ENCODE results near the gene SYNE2.
"Not testable (repeated sequence)": the region's sequence is repeated elsewhere in the genome, so short reads cannot be mapped to it uniquely, and the experiment has no call there.

The SYNE2 gene

GRCh38 chr14:64117671-64118402 lies 265.0 kb downstream of the SYNE2 start:
- in situ Hi-C loops (cut with MboI; ENCODE audit: low sequenced_read_pairs) = no loop called here

- in situ Hi-C loops (cut with MboI; ENCODE audit: low sequenced_read_pairs) = not testable (repeated sequence)
These were observed 265.6 kb downstream of the SYNE2 start for GRCh38 chr14:64118403-64118742.

GRCh38 chr14:64118892-64119291 lies 266.1 kb downstream of the SYNE2 start:
- in situ Hi-C loops (cut with MboI; ENCODE audit: low sequenced_read_pairs) = no loop called here

- in situ Hi-C loops (cut with MboI; ENCODE audit: low sequenced_read_pairs) = no loop called here
These were observed 266.7 kb downstream of the SYNE2 start for GRCh38 chr14:64119500-64119899.

- in situ Hi-C loops (cut with MboI; ENCODE audit: low sequenced_read_pairs) = no loop called here
These were observed 267.2 kb downstream of the SYNE2 start for GRCh38 chr14:64119980-64120379.

- in situ Hi-C loops (cut with MboI; ENCODE audit: low sequenced_read_pairs) = no loop called here
These were observed 270.5 kb downstream of the SYNE2 start for GRCh38 chr14:64123241-64123822.

GRCh38 chr14:64125270-64125669 lies 272.5 kb downstream of the SYNE2 start:
- in situ Hi-C loops (cut with MboI; ENCODE audit: low sequenced_read_pairs) = no loop called here

GRCh38 chr14:64126548-64126947 lies 273.7 kb downstream of the SYNE2 start:
- in situ Hi-C loops (cut with MboI; ENCODE audit: low sequenced_read_pairs) = no loop called here

GRCh38 chr14:64137657-64138290 lies 285.0 kb downstream of the SYNE2 start:
- in situ Hi-C loops (cut with MboI; ENCODE audit: low sequenced_read_pairs) = no loop called here

- in situ Hi-C loops (cut with MboI; ENCODE audit: low sequenced_read_pairs) = no loop called here
These were observed 294.5 kb downstream of the SYNE2 start for GRCh38 chr14:64147126-64147790.

- in situ Hi-C loops (cut with MboI; ENCODE audit: low sequenced_read_pairs) = no loop called here
These were observed 297.1 kb downstream of the SYNE2 start for GRCh38 chr14:64149921-64150320.

- in situ Hi-C loops (cut with MboI; ENCODE audit: low sequenced_read_pairs) = no loop called here
These were observed 305.8 kb downstream of the SYNE2 start for GRCh38 chr14:64158608-64159007.

GRCh38 chr14:64159588-64159987 lies 306.8 kb downstream of the SYNE2 start:
- in situ Hi-C loops (cut with MboI; ENCODE audit: low sequenced_read_pairs) = no loop called here

- in situ Hi-C loops (cut with MboI; ENCODE audit: low sequenced_read_pairs) = no loop called here
These were observed 317.4 kb downstream of the SYNE2 start for GRCh38 chr14:64170181-64170580.

GRCh38 chr14:64174922-64175782 lies 322.3 kb downstream of the SYNE2 start:
- in situ Hi-C loops (cut with MboI; ENCODE audit: low sequenced_read_pairs) = no loop called here

GRCh38 chr14:64176330-64176729 lies 323.5 kb downstream of the SYNE2 start:
- in situ Hi-C loops (cut with MboI; ENCODE audit: low sequenced_read_pairs) = no loop called here

GRCh38 chr14:64178814-64179213 lies 326.0 kb downstream of the SYNE2 start:
- in situ Hi-C loops (cut with MboI; ENCODE audit: low sequenced_read_pairs) = no loop called here

GRCh38 chr14:64182908-64183307 lies 330.1 kb downstream of the SYNE2 start:
- in situ Hi-C loops (cut with MboI; ENCODE audit: low sequenced_read_pairs) = not testable (repeated sequence)

GRCh38 chr14:64184103-64184729 lies 331.4 kb downstream of the SYNE2 start:
- in situ Hi-C loops (cut with MboI; ENCODE audit: low sequenced_read_pairs) = no loop called here

GRCh38 chr14:64185184-64185583 lies 332.4 kb downstream of the SYNE2 start:
- in situ Hi-C loops (cut with MboI; ENCODE audit: low sequenced_read_pairs) = no loop called here
